GM23338 (cell line): ENCODE measurements around the gene AK4. TPM values are rescaled to one million over a fixed set of nuclear protein-coding genes. Genes with fewer than 3 reads are reported as not detected.

Experiments
- CREB1 ChIP-seq: fragments of 250-450 bp; sonication (Bioruptor Pico); IDR thresholded peaks from 2 replicates; pipeline ENCODE4 v1.5.0; 2020; ENCODE audit warnings: low read depth, mild to moderate bottlenecking, moderate library complexity
- EZH2 ChIP-seq: fragments of 200-600 bp; sonication (generic); IDR thresholded peaks from one replicate; pipeline ENCODE4 v1.8.0; 2017; ENCODE audit warnings: antibody characterized with exemption, mild to moderate bottlenecking, low read depth; ENCODE audit not compliant: unreplicated experiment
- POLR2AphosphoS5 ChIP-seq: IDR thresholded peaks from 2 replicates; pipeline ENCODE4 v1.6.1; 2016; ENCODE audit warnings: antibody characterized with exemption, low read depth
- ZNF114 ChIP-seq: fragments of 250-450 bp; sonication (Bioruptor Pico); IDR thresholded peaks from 2 replicates; pipeline ENCODE4 v1.5.0; 2020; ENCODE audit warnings: mild to moderate bottlenecking, moderate library complexity
- polyA plus RNA-seq: library from polyadenylated mRNA; unstranded; fragments of >200 nt; fragmentation: Nextera tagmentation; extraction: Ambion mirVana; gene quantifications from 2 replicates; pipeline ENCODE4 v1.2.1, GENCODE V29; 2016
- total RNA-seq: library from RNA; depleted of rRNA; stranded (reverse); fragments of >200 nt; shearing (Covaris generic); gene quantifications from 2 replicates; pipeline ENCODE4 v1.2.3, GENCODE V29; 2014
- TF ChIP-seq, protein P1 (sequence below): fragments of 250-450 bp; sonication (Bioruptor Pico); IDR thresholded peaks from 2 replicates; pipeline ENCODE4 v1.5.0; 2020; ENCODE audit warnings: mild to moderate bottlenecking, moderate library complexity
- TF ChIP-seq, protein P2 (sequence below): IDR thresholded peaks from 2 replicates; pipeline ENCODE4 v1.6.1; 2016; ENCODE audit warnings: antibody characterized with exemption
- TF ChIP-seq, protein P3 (sequence below): IDR thresholded peaks from one replicate; pipeline ENCODE4 v1.6.1; 2018; ENCODE audit warnings: antibody characterized with exemption; ENCODE audit not compliant: unreplicated experiment

AK4 gene
- total and polyA plus RNA-seq, 2 experiments from 2014 or later, result 123 to 127 TPM

DNA sequence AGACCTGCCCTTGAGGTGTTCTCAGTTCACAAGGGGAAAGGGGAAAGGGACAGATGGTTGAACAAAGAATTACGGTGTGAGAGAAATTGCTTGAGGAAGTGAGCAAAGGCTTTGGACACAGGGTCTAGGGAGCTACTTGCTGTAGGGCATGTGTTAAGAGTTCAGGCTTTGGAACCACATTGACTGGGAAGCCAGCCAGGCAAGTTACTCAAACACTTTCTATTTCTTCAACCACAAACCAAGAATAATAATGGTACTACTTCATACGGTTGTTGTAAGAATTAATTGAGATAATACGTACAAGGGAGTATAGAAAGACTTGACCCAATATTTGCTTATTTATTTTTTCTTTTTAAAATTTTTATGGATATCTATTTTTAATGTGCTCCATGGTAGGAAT, 26.6 kb downstream of the AK4 start (continued):
- TF ChIP-seq, protein P1, sequence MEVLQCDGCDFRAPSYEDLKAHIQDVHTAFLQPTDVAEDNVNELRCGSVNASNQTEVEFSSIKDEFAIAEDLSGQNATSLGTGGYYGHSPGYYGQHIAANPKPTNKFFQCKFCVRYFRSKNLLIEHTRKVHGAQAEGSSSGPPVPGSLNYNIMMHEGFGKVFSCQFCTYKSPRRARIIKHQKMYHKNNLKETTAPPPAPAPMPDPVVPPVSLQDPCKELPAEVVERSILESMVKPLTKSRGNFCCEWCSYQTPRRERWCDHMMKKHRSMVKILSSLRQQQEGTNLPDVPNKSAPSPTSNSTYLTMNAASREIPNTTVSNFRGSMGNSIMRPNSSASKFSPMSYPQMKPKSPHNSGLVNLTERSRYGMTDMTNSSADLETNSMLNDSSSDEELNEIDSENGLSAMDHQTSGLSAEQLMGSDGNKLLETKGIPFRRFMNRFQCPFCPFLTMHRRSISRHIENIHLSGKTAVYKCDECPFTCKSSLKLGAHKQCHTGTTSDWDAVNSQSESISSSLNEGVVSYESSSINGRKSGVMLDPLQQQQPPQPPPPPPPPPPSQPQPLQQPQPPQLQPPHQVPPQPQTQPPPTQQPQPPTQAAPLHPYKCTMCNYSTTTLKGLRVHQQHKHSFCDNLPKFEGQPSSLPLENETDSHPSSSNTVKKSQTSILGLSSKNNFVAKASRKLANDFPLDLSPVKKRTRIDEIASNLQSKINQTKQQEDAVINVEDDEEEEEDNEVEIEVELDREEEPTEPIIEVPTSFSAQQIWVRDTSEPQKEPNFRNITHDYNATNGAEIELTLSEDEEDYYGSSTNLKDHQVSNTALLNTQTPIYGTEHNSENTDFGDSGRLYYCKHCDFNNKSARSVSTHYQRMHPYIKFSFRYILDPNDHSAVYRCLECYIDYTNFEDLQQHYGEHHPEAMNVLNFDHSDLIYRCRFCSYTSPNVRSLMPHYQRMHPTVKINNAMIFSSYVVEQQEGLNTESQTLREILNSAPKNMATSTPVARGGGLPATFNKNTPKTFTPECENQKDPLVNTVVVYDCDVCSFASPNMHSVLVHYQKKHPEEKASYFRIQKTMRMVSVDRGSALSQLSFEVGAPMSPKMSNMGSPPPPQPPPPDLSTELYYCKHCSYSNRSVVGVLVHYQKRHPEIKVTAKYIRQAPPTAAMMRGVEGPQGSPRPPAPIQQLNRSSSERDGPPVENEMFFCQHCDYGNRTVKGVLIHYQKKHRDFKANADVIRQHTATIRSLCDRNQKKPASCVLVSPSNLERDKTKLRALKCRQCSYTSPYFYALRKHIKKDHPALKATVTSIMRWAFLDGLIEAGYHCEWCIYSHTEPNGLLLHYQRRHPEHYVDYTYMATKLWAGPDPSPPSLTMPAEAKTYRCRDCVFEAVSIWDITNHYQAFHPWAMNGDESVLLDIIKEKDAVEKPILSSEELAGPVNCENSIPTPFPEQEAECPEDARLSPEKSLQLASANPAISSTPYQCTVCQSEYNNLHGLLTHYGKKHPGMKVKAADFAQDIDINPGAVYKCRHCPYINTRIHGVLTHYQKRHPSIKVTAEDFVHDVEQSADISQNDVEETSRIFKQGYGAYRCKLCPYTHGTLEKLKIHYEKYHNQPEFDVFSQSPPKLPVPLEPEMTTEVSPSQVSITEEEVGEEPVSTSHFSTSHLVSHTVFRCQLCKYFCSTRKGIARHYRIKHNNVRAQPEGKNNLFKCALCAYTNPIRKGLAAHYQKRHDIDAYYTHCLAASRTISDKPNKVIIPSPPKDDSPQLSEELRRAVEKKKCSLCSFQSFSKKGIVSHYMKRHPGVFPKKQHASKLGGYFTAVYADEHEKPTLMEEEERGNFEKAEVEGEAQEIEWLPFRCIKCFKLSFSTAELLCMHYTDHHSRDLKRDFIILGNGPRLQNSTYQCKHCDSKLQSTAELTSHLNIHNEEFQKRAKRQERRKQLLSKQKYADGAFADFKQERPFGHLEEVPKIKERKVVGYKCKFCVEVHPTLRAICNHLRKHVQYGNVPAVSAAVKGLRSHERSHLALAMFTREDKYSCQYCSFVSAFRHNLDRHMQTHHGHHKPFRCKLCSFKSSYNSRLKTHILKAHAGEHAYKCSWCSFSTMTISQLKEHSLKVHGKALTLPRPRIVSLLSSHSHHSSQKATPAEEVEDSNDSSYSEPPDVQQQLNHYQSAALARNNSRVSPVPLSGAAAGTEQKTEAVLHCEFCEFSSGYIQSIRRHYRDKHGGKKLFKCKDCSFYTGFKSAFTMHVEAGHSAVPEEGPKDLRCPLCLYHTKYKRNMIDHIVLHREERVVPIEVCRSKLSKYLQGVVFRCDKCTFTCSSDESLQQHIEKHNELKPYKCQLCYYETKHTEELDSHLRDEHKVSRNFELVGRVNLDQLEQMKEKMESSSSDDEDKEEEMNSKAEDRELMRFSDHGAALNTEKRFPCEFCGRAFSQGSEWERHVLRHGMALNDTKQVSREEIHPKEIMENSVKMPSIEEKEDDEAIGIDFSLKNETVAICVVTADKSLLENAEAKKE (CRISPR knock-in tag), result no peak
- TF ChIP-seq EZH2 (no peak), POLR2AphosphoS5 (no peak), ZNF114 (CRISPR knock-in tag) (no peak), CREB1 (CRISPR knock-in tag) (no peak)
- TF ChIP-seq, protein P2, sequence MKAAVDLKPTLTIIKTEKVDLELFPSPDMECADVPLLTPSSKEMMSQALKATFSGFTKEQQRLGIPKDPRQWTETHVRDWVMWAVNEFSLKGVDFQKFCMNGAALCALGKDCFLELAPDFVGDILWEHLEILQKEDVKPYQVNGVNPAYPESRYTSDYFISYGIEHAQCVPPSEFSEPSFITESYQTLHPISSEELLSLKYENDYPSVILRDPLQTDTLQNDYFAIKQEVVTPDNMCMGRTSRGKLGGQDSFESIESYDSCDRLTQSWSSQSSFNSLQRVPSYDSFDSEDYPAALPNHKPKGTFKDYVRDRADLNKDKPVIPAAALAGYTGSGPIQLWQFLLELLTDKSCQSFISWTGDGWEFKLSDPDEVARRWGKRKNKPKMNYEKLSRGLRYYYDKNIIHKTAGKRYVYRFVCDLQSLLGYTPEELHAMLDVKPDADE, result no peak
- TF ChIP-seq, protein P3, sequence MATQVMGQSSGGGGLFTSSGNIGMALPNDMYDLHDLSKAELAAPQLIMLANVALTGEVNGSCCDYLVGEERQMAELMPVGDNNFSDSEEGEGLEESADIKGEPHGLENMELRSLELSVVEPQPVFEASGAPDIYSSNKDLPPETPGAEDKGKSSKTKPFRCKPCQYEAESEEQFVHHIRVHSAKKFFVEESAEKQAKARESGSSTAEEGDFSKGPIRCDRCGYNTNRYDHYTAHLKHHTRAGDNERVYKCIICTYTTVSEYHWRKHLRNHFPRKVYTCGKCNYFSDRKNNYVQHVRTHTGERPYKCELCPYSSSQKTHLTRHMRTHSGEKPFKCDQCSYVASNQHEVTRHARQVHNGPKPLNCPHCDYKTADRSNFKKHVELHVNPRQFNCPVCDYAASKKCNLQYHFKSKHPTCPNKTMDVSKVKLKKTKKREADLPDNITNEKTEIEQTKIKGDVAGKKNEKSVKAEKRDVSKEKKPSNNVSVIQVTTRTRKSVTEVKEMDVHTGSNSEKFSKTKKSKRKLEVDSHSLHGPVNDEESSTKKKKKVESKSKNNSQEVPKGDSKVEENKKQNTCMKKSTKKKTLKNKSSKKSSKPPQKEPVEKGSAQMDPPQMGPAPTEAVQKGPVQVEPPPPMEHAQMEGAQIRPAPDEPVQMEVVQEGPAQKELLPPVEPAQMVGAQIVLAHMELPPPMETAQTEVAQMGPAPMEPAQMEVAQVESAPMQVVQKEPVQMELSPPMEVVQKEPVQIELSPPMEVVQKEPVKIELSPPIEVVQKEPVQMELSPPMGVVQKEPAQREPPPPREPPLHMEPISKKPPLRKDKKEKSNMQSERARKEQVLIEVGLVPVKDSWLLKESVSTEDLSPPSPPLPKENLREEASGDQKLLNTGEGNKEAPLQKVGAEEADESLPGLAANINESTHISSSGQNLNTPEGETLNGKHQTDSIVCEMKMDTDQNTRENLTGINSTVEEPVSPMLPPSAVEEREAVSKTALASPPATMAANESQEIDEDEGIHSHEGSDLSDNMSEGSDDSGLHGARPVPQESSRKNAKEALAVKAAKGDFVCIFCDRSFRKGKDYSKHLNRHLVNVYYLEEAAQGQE, result no peak
